H9 (cell line): Measurements from ENCODE around the gene KCNH1. TPM values are rescaled to one million over a fixed set of nuclear protein-coding genes. Genes with fewer than 3 reads are reported as not detected.

Experiments used
- DNase-seq: peaks from one replicate; pipeline ENCODE4 v3.0.0-alpha.2; 2017
- H2AFZ ChIP-seq: one replicate; pipeline ENCODE4 v1.6.1; 2013; ENCODE audit warnings: mild to moderate bottlenecking, low read length, control low read depth, moderate library complexity
- H2AK5ac ChIP-seq: 2 replicates; pipeline ENCODE4 v1.6.1; 2013; ENCODE audit warnings: low read length, control low read depth, mixed read lengths; ENCODE audit not compliant: insufficient read length
- H2BK120ac ChIP-seq: one replicate; pipeline ENCODE4 v1.6.1; 2013; ENCODE audit warnings: low read depth, mild to moderate bottlenecking, low read length, control low read depth, inconsistent platforms; ENCODE audit not compliant: poor library complexity, severe bottlenecking
- H2BK12ac ChIP-seq: 2 replicates; pipeline ENCODE4 v1.6.1; 2013; ENCODE audit warnings: low read length, control low read depth, mixed read lengths, low read depth; ENCODE audit not compliant: insufficient read length
- H2BK15ac ChIP-seq: 2 replicates; pipeline ENCODE4 v1.6.1; 2013; ENCODE audit warnings: low read depth, low read length, control low read depth
- H2BK20ac ChIP-seq: one replicate; pipeline ENCODE4 v1.6.1; 2013; ENCODE audit warnings: low read depth, mild to moderate bottlenecking, low read length, control low read depth, inconsistent platforms; ENCODE audit not compliant: poor library complexity, severe bottlenecking
- H2BK5ac ChIP-seq: 2 replicates; pipeline ENCODE4 v1.6.1; 2013; ENCODE audit warnings: low read length, control low read depth, mixed read lengths; ENCODE audit not compliant: insufficient read length
- H3K14ac ChIP-seq: 2 replicates; pipeline ENCODE4 v1.6.1; 2013; ENCODE audit warnings: low read length, control low read depth; ENCODE audit not compliant: insufficient read depth
- H3K18ac ChIP-seq: 2 replicates; pipeline ENCODE4 v1.6.1; 2013; ENCODE audit warnings: low read depth, mild to moderate bottlenecking, mixed read lengths, low read length, control low read depth; ENCODE audit not compliant: insufficient read length
- H3K23ac ChIP-seq: 2 replicates; pipeline ENCODE4 v1.6.1; 2013; ENCODE audit warnings: low read length, control low read depth, mixed read lengths, low read depth; ENCODE audit not compliant: insufficient read length
- H3K23me2 ChIP-seq: 2 replicates; pipeline ENCODE4 v1.6.1; 2013; ENCODE audit warnings: low read depth, mild to moderate bottlenecking, mixed read lengths, low read length, control low read depth; ENCODE audit not compliant: insufficient read length, poor library complexity, severe bottlenecking
- H3K27ac ChIP-seq: 2 replicates; pipeline ENCODE4 v1.5.1; 2013; ENCODE audit warnings: low read length, control low read depth, mixed read lengths, low read depth; ENCODE audit not compliant: insufficient read length
- H3K27me3 ChIP-seq: 2 replicates; pipeline ENCODE4 v1.6.1; 2013; ENCODE audit warnings: low read length, control low read depth, inconsistent platforms; ENCODE audit not compliant: insufficient read depth
- H3K4ac ChIP-seq: 2 replicates; pipeline ENCODE4 v1.6.1; 2013; ENCODE audit warnings: low read depth, mild to moderate bottlenecking, control low read depth, inconsistent platforms, low read length, moderate library complexity
- H3K4me1 ChIP-seq: 2 replicates; pipeline ENCODE4 v1.6.1; 2013; ENCODE audit warnings: low read length, control low read depth, inconsistent platforms; ENCODE audit not compliant: insufficient read depth
- H3K4me2 ChIP-seq: 2 replicates; pipeline ENCODE4 v1.6.1; 2013; ENCODE audit warnings: low read length, control low read depth, mixed read lengths; ENCODE audit not compliant: insufficient read length, insufficient read depth
- H3K56ac ChIP-seq: 2 replicates; pipeline ENCODE4 v1.6.1; 2013; ENCODE audit warnings: low read depth, mild to moderate bottlenecking, mixed read lengths, low read length, control low read depth; ENCODE audit not compliant: insufficient read length
- H3K79me1 ChIP-seq: 2 replicates; pipeline ENCODE4 v1.6.1; 2013; ENCODE audit warnings: low read depth, mild to moderate bottlenecking, moderate library complexity, low read length, control low read depth, inconsistent platforms; ENCODE audit not compliant: insufficient read depth, poor library complexity, severe bottlenecking
- H3K79me2 ChIP-seq: 2 replicates; pipeline ENCODE4 v1.6.1; 2013; ENCODE audit warnings: low read length, control low read depth, inconsistent platforms; ENCODE audit not compliant: insufficient read depth
- H3K9ac ChIP-seq: 2 replicates; pipeline ENCODE4 v1.6.1; 2013; ENCODE audit warnings: low read length, control low read depth, mixed read lengths; ENCODE audit not compliant: insufficient read length; ENCODE audit errors: extremely low read depth
- H3K9me3 ChIP-seq: one replicate; pipeline ENCODE4 v1.6.1; 2013; ENCODE audit warnings: low read depth, low read length, inconsistent platforms; ENCODE audit not compliant: control insufficient read depth
- H3T11ph ChIP-seq: one replicate; pipeline ENCODE4 v1.6.1; 2013; ENCODE audit warnings: mild to moderate bottlenecking, low read length, control low read depth, inconsistent platforms
- H4K20me1 ChIP-seq: one replicate; pipeline ENCODE4 v1.6.1; 2013; ENCODE audit not compliant: control insufficient read depth, insufficient read length, insufficient read depth
- H4K5ac ChIP-seq: 2 replicates; pipeline ENCODE4 v1.6.1; 2013; ENCODE audit warnings: low read depth, mild to moderate bottlenecking, mixed read lengths, low read length, control low read depth; ENCODE audit not compliant: insufficient read length
- H4K8ac ChIP-seq: replicated peaks from 2 replicates; pipeline ENCODE4 v1.6.1; 2013; ENCODE audit warnings: low read length, control low read depth, mixed read lengths, low read depth; ENCODE audit not compliant: insufficient read length
- H4K91ac ChIP-seq: 2 replicates; pipeline ENCODE4 v1.6.1; 2013; ENCODE audit warnings: low read depth, mild to moderate bottlenecking, moderate library complexity, mixed read lengths, low read length, control low read depth; ENCODE audit not compliant: insufficient read length
- H3K27ac Mint-ChIP-seq, 3 experiments: 2 replicates in 2 of 3; 3 replicates in 1 of 3; pipeline ENCODE4 v1.8.0; 2020 to 2021; ENCODE audit warnings: mixed read lengths in 3 of 3, mild to moderate bottlenecking in 1 of 3, moderate library complexity in 1 of 3
- H3K27me3 Mint-ChIP-seq: 2 replicates; pipeline ENCODE4 v1.8.0; 2021; ENCODE audit warnings: low read depth, mild to moderate bottlenecking, moderate library complexity, mixed read lengths
- H3K36me3 Mint-ChIP-seq, 3 experiments: 2 replicates in 2 of 3; 3 replicates in 1 of 3; pipeline ENCODE4 v1.8.0; 2020 to 2021; ENCODE audit warnings: low read depth in 3 of 3, mixed read lengths in 3 of 3; ENCODE audit not compliant: insufficient read depth in 1 of 3
- H3K4me1 Mint-ChIP-seq, 2 experiments: 2 replicates each; pipeline ENCODE4 v1.8.0; 2020; ENCODE audit warnings: mixed read lengths in 2 of 2
- H3K4me3 Mint-ChIP-seq, 2 experiments: 2 replicates in 1 of 2; 3 replicates in 1 of 2; pipeline ENCODE4 v1.8.0; 2020 to 2021; ENCODE audit warnings: mild to moderate bottlenecking in 2 of 2, mixed read lengths in 2 of 2, moderate library complexity in 1 of 2
- H3K9me3 Mint-ChIP-seq, 2 experiments: 2 replicates in 1 of 2; 3 replicates in 1 of 2; pipeline ENCODE4 v1.8.0; 2020; ENCODE audit warnings: mild to moderate bottlenecking in 2 of 2, mixed read lengths in 2 of 2, moderate library complexity in 1 of 2
- CTCF ChIP-seq: fragments of 200-600 bp; sonication (generic); conservative IDR thresholded peaks from 3 replicates; pipeline ENCODE4 v1.8.0; 2021; ENCODE audit warnings: antibody characterized with exemption, mild to moderate bottlenecking
- WGBS: extraction: QIAGEN DNeasy Blood & Tissue Kit; methylation state at CpG from one replicate; pipeline ENCODE4 v1.1.7; 2013; ENCODE audit warnings: missing lambda C conversion rate, low lambda C conversion rate, mixed read lengths; ENCODE audit not compliant: insufficient read length; ENCODE audit errors: extremely low coverage; 5-methylcytosine and 5-hydroxymethylcytosine counted together
- total RNA-seq: library from RNA; stranded (reverse); gene quantifications from 2 replicates; pipeline ENCODE4 v1.2.1, GENCODE V29; 2021

KCNH1 gene
- total RNA-seq, 1 experiment from 2014 or later, result 0.11 TPM

GRCh38 chr1:210949039-210949438, 184.9 kb downstream of the KCNH1 start:
- Mint-ChIP-seq H3K4me1 (no peaks in the 10 kb centered on the region), H3K27me3 (no peaks in the 10 kb centered on the region; the same call in 1 of the 2 replicates), H3K9me3 (no peaks in the 10 kb centered on the region), H3K4me3 (no peak overlapping the region), H3K27ac (no peak overlapping the region), H3K36me3 (no peaks in the 10 kb centered on the region)
- Histone ChIP-seq H2BK120ac (no peak overlapping the region), H2AFZ (no peak overlapping the region), H3K27ac (no peak overlapping the region), H2BK5ac (no peak overlapping the region), H2BK20ac (no peak overlapping the region), H3K27me3 (no peaks in the 10 kb centered on the region), H4K8ac (no peak overlapping the region), H2BK12ac (no peak overlapping the region), H3K9me3 (no peaks in the 10 kb centered on the region), H2AK5ac (no peak overlapping the region), H2BK15ac (no peak overlapping the region), H3K56ac (no peak overlapping the region), H3K18ac (no peak overlapping the region), H3K14ac (no peak overlapping the region), H3K4ac (no peak overlapping the region), H4K5ac (no peak overlapping the region), H3K79me2 (no peaks in the 10 kb centered on the region), H3K23ac (no peak overlapping the region), H3T11ph (no peak overlapping the region), H4K91ac (no peak overlapping the region), H3K23me2 (no peaks in the 10 kb centered on the region), H3K9ac (no peak overlapping the region), H3K4me1 (no peaks in the 10 kb centered on the region), H4K20me1 (no peaks in the 10 kb centered on the region), H3K79me1 (no peaks in the 10 kb centered on the region), H3K4me2 (no peak overlapping the region)
- WGBS, result no CpG with 5 or more reads among the region's 2 CpGs
- TF ChIP-seq CTCF, result no peak
- no peak for DNase-seq
